Measurements from ENCODE around the gene KLHDC2.

- TF ChIP-seq CTCF (tag by site-specific recombination; IDR thresholded peaks at IDR 0.05) (no peak), PRDM1 (tag by site-specific recombination; IDR thresholded peaks at IDR 0.05) (no peak), ZNF473 (tag by site-specific recombination; IDR thresholded peaks at IDR 0.05) (no peak), ZNF239 (tag by site-specific recombination; IDR thresholded peaks at IDR 0.05) (no peak), ZBTB26 (tag by site-specific recombination; optimal IDR thresholded peaks at IDR 0.05) (no peak), AEBP2 (tag by site-specific recombination; IDR thresholded peaks at IDR 0.05; ENCODE audit: borderline replicate concordance) (no peak), ZNF692 (tag by site-specific recombination; IDR thresholded peaks at IDR 0.05) (no peak), SALL2 (tag by site-specific recombination; IDR thresholded peaks at IDR 0.05; ENCODE audit: borderline replicate concordance) (no peak), ZBTB11 (tag by site-specific recombination; conservative IDR thresholded peaks at IDR 0.05; ENCODE audit: low read depth) (no peak), ZBTB20 (tag by site-specific recombination; IDR thresholded peaks at IDR 0.05) (no peak), ZBTB7A (tag by site-specific recombination; IDR thresholded peaks at IDR 0.05; ENCODE audit: low read depth) (no peak)
Measured at GRCh38 chr14:49796025-49796424, 28.1 kb downstream of the KLHDC2 start.
